ENCODE measurements around the gene OXSR1.
"Not testable (repeated sequence)": the region's sequence is repeated elsewhere in the genome, so short reads cannot be mapped to it uniquely, and the experiment has no call there.

OXSR1 gene

DNA sequence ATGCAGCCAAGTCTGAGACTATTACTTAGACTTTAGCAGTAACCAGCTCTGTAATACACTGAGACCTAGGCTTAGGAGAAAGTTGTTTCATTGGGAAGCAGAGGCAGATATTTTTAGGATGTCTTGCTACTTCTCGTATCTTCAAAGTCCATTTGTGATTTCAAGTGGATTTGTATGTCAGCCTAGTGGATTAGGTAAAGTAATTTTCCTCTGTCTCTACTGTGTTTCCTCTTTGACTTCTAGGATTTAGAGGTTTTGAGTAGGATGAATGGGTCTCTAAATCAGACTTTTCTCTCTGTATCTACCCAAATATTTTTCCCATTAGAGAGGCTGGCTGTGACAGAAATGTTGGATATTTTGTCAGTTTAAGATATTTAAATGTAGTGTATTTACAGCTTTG, 46.8 kb downstream of the OXSR1 start:
- TF ChIP-seq JUND (IDR thresholded peaks at IDR 0.05; ENCODE audit: low read depth): no peak
- in situ Hi-C loops (cut with HindIII; ENCODE audit: low pct_unique_long_range_greater_than_20kb, low sequenced_read_pairs): no loop called here

DNA sequence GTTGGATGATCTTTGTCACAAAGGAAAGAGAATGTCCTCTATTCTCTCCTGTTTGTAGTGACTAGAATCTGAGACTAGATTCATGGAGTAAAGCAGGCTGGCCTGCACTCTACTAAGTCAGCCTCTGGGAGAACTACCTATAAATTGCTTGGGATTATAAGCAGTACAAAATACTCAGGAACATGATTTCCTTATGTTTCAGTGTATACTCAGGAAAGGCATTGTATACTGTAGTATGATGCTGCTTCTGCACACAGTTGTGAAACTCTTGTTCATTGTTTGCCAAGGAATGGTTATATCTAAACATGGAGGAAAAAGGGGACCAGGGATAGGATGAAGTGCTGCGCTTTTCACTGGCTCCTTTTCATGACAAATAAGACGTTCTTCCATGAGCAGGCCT, 49.2 kb downstream of the OXSR1 start:
- in situ Hi-C loops (cut with HindIII; ENCODE audit: low pct_unique_long_range_greater_than_20kb, low sequenced_read_pairs): no loop called here
- DNase-seq (ENCODE audit: low read depth in 1 of 2, low spot score in 1 of 2): no peak
- TF ChIP-seq JUND (IDR thresholded peaks at IDR 0.05; ENCODE audit: low read depth): no peak

More for the DNA sequence above, 46.8 kb downstream of the OXSR1 start:
- no peak for DNase-seq (ENCODE audit: low read depth in 1 of 2, low spot score in 1 of 2)

DNA sequence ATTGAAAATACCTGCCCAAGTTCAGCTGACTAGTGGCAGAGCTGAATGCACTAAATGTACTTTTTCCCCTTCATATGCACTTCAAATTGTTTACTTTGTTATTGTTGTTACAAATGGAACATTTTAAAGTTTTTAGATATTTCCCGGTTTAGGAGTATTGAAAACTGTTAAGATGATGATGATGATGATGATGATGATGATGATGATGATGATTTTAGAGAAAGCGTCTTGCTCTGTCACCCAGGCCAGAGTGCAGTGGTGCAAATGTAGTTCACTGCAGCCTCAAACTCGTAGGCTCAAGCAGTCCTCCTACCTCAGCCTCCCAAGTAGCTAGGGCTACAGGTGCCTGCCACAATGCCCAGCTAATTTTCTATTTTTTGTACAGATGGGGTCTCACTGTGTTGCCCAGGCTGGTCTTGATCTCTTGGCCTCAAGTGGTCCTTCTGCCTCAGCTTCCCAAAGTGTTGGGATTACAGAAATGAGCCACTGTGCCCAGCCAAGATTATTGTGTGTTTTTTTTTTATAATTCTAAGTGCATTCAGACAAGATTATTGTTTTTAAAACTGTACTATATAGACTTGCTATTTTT, 54.4 kb downstream of the OXSR1 start:
- DNase-seq (ENCODE audit: low read depth in 1 of 2, low spot score in 1 of 2): no peak
- TF ChIP-seq JUND (IDR thresholded peaks at IDR 0.05; ENCODE audit: low read depth): no peak
- in situ Hi-C loops (cut with HindIII; ENCODE audit: low pct_unique_long_range_greater_than_20kb, low sequenced_read_pairs): no loop called here

DNA sequence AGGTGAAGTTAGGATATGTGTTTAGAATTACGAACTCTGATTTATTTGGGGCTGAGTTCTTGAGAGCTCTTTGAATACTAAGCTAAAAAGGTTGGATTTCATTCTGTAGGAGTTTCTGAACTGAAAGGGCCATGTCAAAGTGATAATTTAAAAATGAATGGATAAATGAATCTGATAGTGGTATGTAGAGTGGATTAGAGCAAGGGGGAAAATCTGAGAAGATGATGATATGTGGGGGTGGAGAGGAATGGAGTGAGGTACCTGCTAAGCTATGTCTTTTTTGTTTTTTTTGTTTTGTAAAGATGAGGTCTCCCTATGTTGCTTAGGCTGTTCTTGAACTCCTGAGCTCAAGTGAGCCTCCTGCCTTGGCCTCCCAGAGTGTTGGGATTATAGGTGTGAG, 55.7 kb downstream of the OXSR1 start:
- no peak for DNase-seq (ENCODE audit: low read depth in 1 of 2, low spot score in 1 of 2)
- TF ChIP-seq JUND (IDR thresholded peaks at IDR 0.05; ENCODE audit: low read depth): no peak
- in situ Hi-C loops (cut with HindIII; ENCODE audit: low pct_unique_long_range_greater_than_20kb, low sequenced_read_pairs): no loop called here

DNA sequence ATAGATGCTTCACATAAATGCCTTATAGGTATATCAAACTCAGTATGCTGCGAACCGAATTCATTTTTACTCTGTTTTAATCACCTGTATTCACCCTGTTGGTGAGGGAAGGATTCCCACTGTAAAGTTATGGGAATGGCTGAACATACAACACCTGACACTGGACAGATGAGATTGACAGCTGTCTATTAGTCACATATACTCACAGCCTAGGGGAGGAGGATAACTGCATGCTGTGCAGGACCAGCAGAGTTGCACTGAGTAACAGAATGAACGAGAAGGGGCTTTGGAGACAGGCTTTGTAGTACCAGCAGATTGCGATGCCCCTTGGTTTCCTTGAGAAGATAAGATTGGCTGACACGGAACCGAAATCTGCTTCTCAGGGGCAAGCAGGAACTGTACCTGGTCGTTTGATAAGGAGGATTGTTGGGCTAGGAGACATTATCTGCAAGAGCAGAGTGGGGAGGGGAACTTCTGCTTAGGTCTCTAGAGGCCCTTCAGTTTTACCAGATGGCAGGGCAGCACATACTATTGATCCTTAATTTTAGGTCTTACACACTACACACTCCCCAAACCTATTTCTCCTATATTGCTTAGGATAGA, 56.8 kb downstream of the OXSR1 start:
- no peak for DNase-seq (ENCODE audit: low read depth in 1 of 2, low spot score in 1 of 2)
- no peak for TF ChIP-seq JUND (IDR thresholded peaks at IDR 0.05; ENCODE audit: low read depth)
- in situ Hi-C loops (cut with HindIII; ENCODE audit: low pct_unique_long_range_greater_than_20kb, low sequenced_read_pairs): no loop called here

DNA sequence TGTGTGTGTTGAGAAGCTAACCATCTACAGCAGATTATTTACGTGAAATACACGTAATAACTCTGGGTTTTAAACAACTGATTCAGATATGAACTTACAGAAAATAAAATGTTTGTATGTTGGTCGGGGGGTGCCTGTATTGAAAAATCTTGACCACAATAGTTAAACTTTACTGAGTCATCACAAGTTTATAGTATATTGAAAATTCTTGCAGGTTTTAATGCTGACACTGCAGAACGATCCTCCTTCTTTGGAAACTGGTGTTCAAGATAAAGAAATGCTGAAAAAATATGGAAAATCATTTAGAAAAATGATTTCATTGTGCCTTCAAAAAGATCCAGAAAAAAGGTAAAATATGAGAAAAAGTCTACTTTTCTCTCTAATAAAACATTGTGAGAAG, 59.0 kb downstream of the OXSR1 start:
- TF ChIP-seq JUND (IDR thresholded peaks at IDR 0.05; ENCODE audit: low read depth): no peak
- no peak for DNase-seq (ENCODE audit: low read depth in 1 of 2, low spot score in 1 of 2)
- in situ Hi-C loops (cut with HindIII; ENCODE audit: low pct_unique_long_range_greater_than_20kb, low sequenced_read_pairs): no loop called here

DNA sequence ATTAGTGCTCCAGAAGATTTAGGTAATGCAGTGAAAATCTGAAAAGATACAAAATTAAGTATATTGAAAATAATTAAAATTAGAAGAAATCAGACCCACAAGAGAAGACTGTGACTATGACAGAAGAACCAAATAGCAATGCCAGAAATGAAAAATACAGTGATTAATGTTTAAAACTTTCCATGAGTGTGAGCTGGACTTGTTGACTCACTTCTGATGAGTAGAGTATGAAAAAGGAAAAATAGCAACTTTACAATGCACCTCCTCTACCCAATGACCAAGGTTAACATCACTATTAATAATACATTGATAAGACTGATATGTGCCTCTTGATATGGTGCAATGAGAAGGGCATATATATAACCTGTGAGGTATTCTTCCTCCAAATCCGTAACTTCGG, 60.9 kb downstream of the OXSR1 start:
- DNase-seq (ENCODE audit: low read depth in 1 of 2, low spot score in 1 of 2): no peak
- no peak for TF ChIP-seq JUND (IDR thresholded peaks at IDR 0.05; ENCODE audit: low read depth)
- in situ Hi-C loops (cut with HindIII; ENCODE audit: low pct_unique_long_range_greater_than_20kb, low sequenced_read_pairs): no loop called here

DNA sequence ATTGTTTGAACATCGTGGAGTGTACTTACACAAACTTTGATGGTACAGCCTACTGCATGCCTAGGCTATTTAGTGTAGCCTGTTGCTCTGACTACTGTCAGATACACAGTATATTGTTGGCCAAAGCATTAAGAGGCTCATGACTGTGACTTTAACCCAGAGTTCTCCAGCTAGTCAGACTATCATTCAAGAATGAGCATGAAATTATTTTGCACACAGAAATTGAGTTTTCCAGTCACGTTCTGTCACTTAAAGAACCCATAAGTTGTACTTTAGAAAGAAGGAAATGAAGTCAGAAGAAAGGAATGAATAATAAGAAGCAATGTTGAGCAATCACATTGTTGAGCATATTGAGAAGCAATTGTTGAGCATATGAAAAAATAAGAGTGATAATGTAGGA, 62.7 kb downstream of the OXSR1 start:
- no peak for DNase-seq (ENCODE audit: low read depth in 1 of 2, low spot score in 1 of 2)
- TF ChIP-seq JUND (IDR thresholded peaks at IDR 0.05; ENCODE audit: low read depth): no peak
- in situ Hi-C loops (cut with HindIII; ENCODE audit: low pct_unique_long_range_greater_than_20kb, low sequenced_read_pairs): no loop called here

DNA sequence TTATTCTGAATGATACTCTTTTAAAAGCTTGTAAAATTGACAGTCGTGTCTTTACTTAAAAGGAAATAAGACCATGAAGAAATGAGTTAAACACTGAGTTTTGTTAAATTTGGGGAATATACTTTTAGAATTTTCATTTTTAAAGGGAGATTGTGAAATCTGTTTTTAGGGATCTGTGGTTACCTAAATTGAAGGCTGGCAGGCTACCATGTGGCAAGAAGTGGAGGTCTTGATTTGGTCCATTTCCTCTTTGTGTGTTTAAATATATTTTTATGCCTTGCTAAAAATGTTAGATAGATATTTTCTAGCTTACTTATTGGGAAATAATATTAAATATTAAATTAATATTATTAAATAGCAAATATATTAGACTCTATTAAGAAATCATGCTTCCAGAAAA, 63.7 kb downstream of the OXSR1 start:
- in situ Hi-C loops (cut with HindIII; ENCODE audit: low pct_unique_long_range_greater_than_20kb, low sequenced_read_pairs): no loop called here
- TF ChIP-seq JUND (IDR thresholded peaks at IDR 0.05; ENCODE audit: low read depth): no peak
- DNase-seq (ENCODE audit: low read depth in 1 of 2, low spot score in 1 of 2): no peak

DNA sequence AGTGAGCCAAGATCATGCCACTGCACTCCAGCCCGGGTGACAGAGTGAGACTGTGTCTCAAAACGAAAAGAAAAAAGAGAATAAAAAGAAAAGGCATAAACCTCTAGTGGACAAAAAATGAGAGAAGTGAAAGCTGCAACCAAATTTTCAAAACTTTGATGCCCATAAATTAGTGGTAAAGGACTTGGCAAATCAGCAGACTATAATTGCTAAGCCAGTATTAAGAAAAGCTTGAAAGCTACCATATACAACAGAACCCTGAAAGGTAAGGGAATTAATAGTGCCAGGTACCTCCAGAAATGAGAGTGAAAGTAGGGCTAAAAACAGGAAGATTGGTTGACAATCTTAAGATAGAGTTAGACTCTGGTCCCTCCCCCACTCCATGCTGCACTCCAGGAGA, 67.4 kb downstream of the OXSR1 start:
- in situ Hi-C loops (cut with HindIII; ENCODE audit: low pct_unique_long_range_greater_than_20kb, low sequenced_read_pairs): no loop called here
- no peak for DNase-seq (ENCODE audit: low read depth in 1 of 2, low spot score in 1 of 2)

DNA sequence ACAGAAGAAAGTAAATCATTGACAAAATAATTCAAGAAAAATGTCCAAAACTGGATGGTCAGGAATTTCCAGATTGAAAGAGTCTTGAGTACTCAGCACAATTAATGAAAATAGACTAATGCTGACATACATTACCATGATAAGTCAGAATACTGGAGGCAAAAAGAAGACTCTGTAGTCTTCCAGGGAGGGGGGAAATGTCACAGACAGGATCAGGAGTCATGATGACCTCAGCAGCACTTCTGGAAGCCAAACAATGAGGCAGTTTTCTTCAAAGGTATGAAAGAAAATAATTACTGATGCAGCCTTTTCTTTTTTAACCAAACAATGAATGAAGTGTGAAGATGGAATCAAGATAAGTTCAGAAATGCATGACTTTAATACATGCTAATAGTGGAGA, 70.1 kb downstream of the OXSR1 start:
- in situ Hi-C loops (cut with HindIII; ENCODE audit: low pct_unique_long_range_greater_than_20kb, low sequenced_read_pairs): no loop called here
- no peak for TF ChIP-seq JUND (IDR thresholded peaks at IDR 0.05; ENCODE audit: low read depth)
- no peak for DNase-seq (ENCODE audit: low read depth in 1 of 2, low spot score in 1 of 2)

More for the DNA sequence above, 67.4 kb downstream of the OXSR1 start:
- no peak for TF ChIP-seq JUND (IDR thresholded peaks at IDR 0.05; ENCODE audit: low read depth)

DNA sequence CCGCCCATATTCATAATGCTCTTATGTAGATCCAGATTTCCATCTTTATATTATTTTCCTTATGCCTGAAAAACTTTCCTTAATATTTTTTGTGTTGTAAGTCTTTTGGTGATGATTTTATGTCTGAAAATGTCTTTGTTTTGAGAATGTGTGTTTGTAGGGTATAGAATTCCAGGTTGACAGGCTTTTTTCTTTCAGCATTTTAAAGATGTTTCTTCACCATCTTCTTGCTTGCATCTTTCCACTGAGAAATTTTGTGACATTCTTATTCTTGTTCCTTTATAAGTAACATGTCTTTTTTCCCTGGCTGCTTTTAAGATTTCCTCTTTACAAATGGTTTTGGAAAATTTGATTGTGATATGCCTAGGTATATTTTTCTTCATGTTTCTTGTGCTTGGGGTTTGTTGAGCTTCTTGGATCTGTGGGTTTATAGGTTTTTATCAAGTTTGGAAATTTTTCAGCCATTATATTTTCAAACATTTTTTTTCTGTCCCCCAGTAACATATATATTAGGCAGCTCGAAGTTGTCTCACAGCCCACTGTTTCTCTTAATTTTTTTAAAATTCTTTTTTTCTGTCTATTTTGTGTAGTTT, 73.2 kb downstream of the OXSR1 start:
- no peak for TF ChIP-seq JUND (IDR thresholded peaks at IDR 0.05; ENCODE audit: low read depth)
- in situ Hi-C loops (cut with HindIII; ENCODE audit: low pct_unique_long_range_greater_than_20kb, low sequenced_read_pairs): no loop called here
- DNase-seq (ENCODE audit: low read depth in 1 of 2, low spot score in 1 of 2): no peak

DNA sequence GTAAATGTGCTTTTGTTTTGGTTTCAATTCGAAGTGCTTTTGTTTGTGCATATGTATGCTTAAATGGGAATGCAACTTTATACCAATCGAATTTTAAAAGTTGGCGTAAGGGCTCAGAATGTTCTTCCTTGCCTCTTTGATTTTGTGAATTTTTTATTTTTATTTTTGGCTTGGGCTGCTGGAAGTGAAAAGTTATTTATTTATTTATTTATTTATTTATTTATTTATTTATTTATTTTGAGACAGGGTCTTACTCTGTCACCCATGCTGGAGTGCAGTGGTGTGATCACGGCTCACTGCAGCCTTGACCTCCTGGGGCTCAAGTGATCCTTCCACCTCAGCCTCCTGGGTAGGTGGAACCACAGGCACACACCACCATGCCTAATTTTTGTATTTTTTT, 77.5 kb downstream of the OXSR1 start:
- DNase-seq (ENCODE audit: low read depth in 1 of 2, low spot score in 1 of 2); in situ Hi-C loops (cut with HindIII; ENCODE audit: low pct_unique_long_range_greater_than_20kb, low sequenced_read_pairs): not testable (repeated sequence)

DNA sequence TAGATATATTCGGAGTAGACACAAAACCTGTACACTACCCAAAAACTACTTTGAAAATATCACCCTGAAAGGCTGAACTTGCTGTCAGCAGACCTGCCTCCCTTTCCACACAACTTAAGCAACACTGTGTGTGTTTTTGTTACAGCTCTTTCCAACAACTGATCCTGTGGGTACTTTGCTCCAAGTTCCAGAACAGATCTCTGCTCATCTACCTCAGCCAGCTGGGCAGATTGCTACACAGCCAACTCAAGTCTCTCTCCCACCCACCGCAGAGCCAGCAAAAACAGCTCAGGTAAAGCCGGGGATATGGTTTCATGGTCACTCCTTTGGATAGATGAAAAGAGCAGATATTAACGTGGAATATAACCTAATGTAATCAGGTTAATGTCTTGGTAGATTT, 80.6 kb downstream of the OXSR1 start:
- in situ Hi-C loops (cut with HindIII; ENCODE audit: low pct_unique_long_range_greater_than_20kb, low sequenced_read_pairs): no loop called here
- TF ChIP-seq JUND (IDR thresholded peaks at IDR 0.05; ENCODE audit: low read depth): no peak
- DNase-seq (ENCODE audit: low read depth in 1 of 2, low spot score in 1 of 2): no peak
